Fibroblast of lung (primary cell): Measurements from ENCODE around the gene MIOX.

Experiments used
- CTCF ChIP-seq, 2 donors: IDR thresholded peaks in 1 of 2; conservative IDR thresholded peaks in 1 of 2; 1 replicate in 1 of 2; 2 replicates in 1 of 2; pipeline ENCODE4 v1.5.1; 2011 to 2012; ENCODE audit warnings: low read length in 2 of 2, control low read depth in 1 of 2, inconsistent platforms in 1 of 2, low read depth in 1 of 2, mild to moderate bottlenecking in 1 of 2
- EZH2 ChIP-seq: IDR thresholded peaks from 2 replicates; pipeline ENCODE4 v1.5.1; 2012; ENCODE audit warnings: low read length, control low read depth, mild to moderate bottlenecking; ENCODE audit errors: missing control alignments

GRCh38 chr22:50507421-50507990 is 20.8 kb downstream of the MIOX start, which contains the start of gene LMF2:
- TF ChIP-seq CTCF (conservative IDR thresholded peaks at IDR 0.05 in 1 of 2, IDR thresholded peaks at IDR 0.05 in 1 of 2; ENCODE audit: low read depth in 1 of 2, low read length in 2 of 2) = no peak
- TF ChIP-seq EZH2 = no peak
